GM12801 (cell line): ENCODE measurements around the gene TOMT.

Experiments used
- TF ChIP-seq, protein P1 (sequence below): IDR thresholded peaks from one replicate; pipeline ENCODE4 v1.5.1; 2011; ENCODE audit warnings: control low read depth; ENCODE audit not compliant: insufficient read length; ENCODE audit errors: extremely low read depth

Gene TOMT

GRCh38 chr11:72069787-72070251, 35.9 kb upstream of the TOMT start:
- TF ChIP-seq, protein P1, sequence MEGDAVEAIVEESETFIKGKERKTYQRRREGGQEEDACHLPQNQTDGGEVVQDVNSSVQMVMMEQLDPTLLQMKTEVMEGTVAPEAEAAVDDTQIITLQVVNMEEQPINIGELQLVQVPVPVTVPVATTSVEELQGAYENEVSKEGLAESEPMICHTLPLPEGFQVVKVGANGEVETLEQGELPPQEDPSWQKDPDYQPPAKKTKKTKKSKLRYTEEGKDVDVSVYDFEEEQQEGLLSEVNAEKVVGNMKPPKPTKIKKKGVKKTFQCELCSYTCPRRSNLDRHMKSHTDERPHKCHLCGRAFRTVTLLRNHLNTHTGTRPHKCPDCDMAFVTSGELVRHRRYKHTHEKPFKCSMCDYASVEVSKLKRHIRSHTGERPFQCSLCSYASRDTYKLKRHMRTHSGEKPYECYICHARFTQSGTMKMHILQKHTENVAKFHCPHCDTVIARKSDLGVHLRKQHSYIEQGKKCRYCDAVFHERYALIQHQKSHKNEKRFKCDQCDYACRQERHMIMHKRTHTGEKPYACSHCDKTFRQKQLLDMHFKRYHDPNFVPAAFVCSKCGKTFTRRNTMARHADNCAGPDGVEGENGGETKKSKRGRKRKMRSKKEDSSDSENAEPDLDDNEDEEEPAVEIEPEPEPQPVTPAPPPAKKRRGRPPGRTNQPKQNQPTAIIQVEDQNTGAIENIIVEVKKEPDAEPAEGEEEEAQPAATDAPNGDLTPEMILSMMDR = no peak

DNA sequence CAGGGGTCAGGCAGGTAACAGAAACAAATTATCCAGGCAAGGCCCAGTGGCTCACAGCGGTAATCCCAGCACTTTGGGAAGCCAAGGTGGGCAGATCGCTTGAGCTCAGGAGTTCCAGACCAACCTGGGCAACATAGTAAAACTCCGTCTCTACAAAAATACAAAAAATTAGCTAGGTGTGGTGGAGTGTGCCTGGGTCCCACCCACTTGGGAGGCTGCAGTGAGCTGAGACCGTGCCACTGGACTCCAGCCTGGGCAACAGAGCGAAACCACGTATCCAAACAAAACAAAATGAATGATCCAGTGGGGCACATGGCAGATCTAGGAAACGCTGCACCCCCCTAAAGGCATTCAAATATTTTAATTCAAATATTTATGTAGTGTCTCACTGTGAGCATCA, 35.2 kb upstream of the TOMT start:
- TF ChIP-seq, protein P1 = no peak

DNA sequence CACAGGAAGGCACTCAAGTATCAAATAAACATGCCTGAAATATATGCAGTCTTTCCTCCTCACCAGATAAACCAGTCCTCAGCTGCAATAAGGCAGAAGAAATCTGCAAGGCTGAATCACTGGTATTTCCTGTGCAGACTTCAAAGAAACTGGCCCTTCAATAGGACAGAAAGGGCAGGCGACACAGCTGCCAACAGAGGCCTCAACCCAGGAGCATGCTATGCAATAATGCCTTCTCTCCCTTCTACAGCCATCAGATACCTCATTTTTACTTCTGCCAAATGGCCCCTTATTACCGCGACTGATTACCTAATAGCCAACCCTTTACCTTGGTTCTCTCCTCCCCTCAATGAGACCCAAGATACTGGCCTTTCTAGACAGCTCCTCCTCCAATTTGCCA, 33.4 kb upstream of the TOMT start:
- TF ChIP-seq, protein P1 = no peak

DNA sequence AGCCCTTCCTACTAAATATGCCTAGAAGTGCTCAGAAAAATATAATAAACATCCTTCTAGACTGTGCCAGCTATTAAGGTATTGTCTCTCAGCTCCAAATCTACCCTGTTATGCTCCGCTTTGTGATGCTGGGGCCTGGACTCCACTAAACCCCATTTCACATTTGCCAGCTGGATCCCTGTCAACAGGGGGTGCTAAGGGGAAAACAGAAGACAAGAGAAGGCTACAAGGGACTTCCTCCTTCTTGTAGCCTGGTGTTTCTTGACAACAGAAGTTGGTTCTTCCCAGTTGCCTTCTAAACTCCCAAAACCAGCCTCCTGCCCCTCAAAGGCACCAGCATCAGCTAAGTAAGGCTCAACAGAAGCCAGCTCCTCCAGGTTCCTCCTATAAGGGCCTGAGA, 30.6 kb upstream of the TOMT start:
- TF ChIP-seq, protein P1 = no peak

DNA sequence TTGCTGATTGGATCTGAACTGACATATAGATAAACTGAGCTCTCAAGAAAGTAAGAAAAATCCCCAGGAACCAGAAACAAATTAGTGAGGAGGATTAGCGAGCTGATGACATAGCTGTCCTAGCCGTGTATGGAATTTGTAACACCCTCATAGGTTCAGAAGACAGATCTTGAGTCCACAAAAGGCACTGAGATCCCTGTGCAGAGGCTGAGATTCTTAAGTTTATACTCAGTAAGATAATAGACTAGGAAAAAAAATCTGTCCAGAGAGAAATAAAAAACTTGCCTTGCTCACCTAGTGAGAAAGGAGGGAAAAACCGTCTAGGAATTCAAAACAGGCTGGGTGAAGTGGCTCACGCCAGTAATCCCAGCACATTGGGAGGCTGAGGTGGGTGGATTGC, 30.0 kb upstream of the TOMT start:
- TF ChIP-seq, protein P1 = no peak

DNA sequence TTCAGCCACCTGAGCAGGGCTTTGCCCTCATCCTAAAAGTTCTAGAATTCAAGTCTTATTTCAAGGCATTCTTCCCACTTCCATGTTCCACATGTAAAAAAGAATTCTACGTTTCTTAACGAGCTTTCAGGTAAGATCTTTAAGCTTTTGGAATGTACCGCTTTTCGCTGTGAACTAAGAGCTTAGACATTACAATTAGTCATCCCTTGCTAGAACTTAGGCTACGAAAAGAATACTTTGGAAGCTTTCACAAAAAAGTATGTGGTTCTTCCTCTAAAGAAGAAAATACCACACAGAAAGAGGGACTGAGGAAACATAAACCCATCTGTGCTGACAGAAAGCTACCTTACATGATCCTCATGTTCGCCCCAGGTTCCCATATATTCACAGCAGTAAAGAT, 27.2 kb upstream of the TOMT start:
- TF ChIP-seq, protein P1 = no peak

GRCh38 chr11:72079819-72080325, 25.9 kb upstream of the TOMT start:
- TF ChIP-seq, protein P1 = no peak
